ENCODE results near the gene ARNT2. TPM values are rescaled to one million over a fixed set of nuclear protein-coding genes. Genes with fewer than 3 reads are reported as not detected.

Gene ARNT2
- polyA plus RNA-seq, 2 of the 4 experiments (the other 2 are of a cell fraction): 8.9 to 17.0 TPM

GRCh38 chr15:80594091-80594889, 190.1 kb downstream of the ARNT2 start:
- H3K4me1 ChIP-seq: peaks cover 32% of the 10 kb centered on the region
- H3K9me3 ChIP-seq: peaks cover 14% of the 10 kb centered on the region; the same call in 2 of the 3 replicates
- TF ChIP-seq RAD21 (conservative IDR thresholded peaks at IDR 0.05 in 1 of 2, IDR thresholded peaks at IDR 0.05 in 1 of 2) (no peak), POLR2A (IDR thresholded peaks at IDR 0.05; ENCODE audit: low read length) (no peak), EHMT2 (IDR thresholded peaks at IDR 0.05; ENCODE audit: low read depth) (no peak), RFX5 (IDR thresholded peaks at IDR 0.05) (no peak), EHF (CRISPR knock-in tag; IDR thresholded peaks at IDR 0.05) (no peak), NR3C1 (IDR thresholded peaks at IDR 0.05) (no peak), RARB (CRISPR knock-in tag; IDR thresholded peaks at IDR 0.05) (no peak), POLR2AphosphoS2 (conservative IDR thresholded peaks at IDR 0.05; ENCODE audit: low read length) (no peak), GATA3 (IDR thresholded peaks at IDR 0.05; ENCODE audit: borderline replicate concordance) (no peak), MAX (IDR thresholded peaks at IDR 0.05) (no peak), FOSL2 (IDR thresholded peaks at IDR 0.05) (no peak), FOSL2 (CRISPR knock-in tag; IDR thresholded peaks at IDR 0.05) (no peak), RNF2 (IDR thresholded peaks at IDR 0.05; ENCODE audit: borderline replicate concordance, low read depth) (no peak), ZSCAN20 (CRISPR knock-in tag; IDR thresholded peaks at IDR 0.05) (no peak)
- TF ChIP-seq, protein P1, sequence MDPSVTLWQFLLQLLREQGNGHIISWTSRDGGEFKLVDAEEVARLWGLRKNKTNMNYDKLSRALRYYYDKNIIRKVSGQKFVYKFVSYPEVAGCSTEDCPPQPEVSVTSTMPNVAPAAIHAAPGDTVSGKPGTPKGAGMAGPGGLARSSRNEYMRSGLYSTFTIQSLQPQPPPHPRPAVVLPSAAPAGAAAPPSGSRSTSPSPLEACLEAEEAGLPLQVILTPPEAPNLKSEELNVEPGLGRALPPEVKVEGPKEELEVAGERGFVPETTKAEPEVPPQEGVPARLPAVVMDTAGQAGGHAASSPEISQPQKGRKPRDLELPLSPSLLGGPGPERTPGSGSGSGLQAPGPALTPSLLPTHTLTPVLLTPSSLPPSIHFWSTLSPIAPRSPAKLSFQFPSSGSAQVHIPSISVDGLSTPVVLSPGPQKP (IDR thresholded peaks at IDR 0.05; ENCODE audit: low read depth, low read length): no peak
- no peak overlapping the region for H3K4me3 ChIP-seq
- 90% methylated on average over 12 of the region's 12 CpGs for WGBS (ENCODE audit: missing lambda C conversion rate)
- H3K4me2 ChIP-seq: no peak overlapping the region
- no peak for ATAC-seq
- CTCF ChIA-PET: interaction anchor here (0.5 to 5.1 kb wide), 6 partner anchors 11 to 375 kb away, joined by 3 to 41 read pairs (median 4); partner anchors contain the start of gene CEMIP
- no peak for DNase-seq (ENCODE audit: low read depth in 1 of 2, low spot score in 1 of 2)
- POLR2A ChIA-PET: interaction anchor here (0.8 kb wide), 1 partner anchor 396 kb away, joined by 3 read pairs; the partner anchor contains the start of gene MESD
- H3K27ac ChIP-seq: peak overlapping the region; percentile 20 to 78; a peak in 4 of 6 replicates
- no peak for FAIRE-seq

DNA sequence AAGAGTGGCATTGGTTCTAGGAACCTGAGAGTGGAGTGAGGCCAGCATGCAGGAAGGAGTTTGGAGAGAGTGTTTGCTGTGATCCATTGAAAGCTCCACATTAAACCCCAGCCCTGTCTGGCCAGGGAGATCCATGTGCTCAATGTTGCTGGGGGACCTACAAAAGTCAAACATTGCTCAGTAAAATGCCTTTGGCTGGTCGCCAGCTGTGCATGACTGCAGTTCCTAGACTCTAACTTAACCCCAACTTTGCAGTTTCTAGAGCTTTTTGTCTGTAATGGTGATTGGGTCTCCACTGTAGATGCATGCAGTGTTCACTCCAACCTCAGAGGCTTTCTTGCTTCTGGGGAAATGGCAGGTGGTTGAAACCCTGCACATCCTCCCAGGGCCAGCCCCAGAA, 191.2 kb downstream of the ARNT2 start:
- CTCF ChIA-PET: interaction anchor here (1.0 to 5.1 kb wide), 7 partner anchors 9 to 242 kb away, joined by 3 to 41 read pairs (median 4); partner anchors contain the start of gene CEMIP

GRCh38 chr15:80596521-80596976, 192.4 kb downstream of the ARNT2 start:
- 23% methylated on average over 7 of the region's 7 CpGs for WGBS (ENCODE audit: missing lambda C conversion rate)
- peak overlapping the region; percentile 65 to 78 for H3K27ac ChIP-seq
- POLR2A ChIA-PET: no interaction called here
- TF ChIP-seq HOXB13 (CRISPR knock-in tag; IDR thresholded peaks at IDR 0.05; ENCODE audit: low read depth) (no peak), CBX2 (IDR thresholded peaks at IDR 0.05; ENCODE audit: borderline replicate concordance, low read depth) (no peak), GATA3 (IDR thresholded peaks at IDR 0.05; ENCODE audit: borderline replicate concordance) (peak; percentile 23; the same call in 1 of the 2 replicates), BCL3 (IDR thresholded peaks at IDR 0.05) (no peak), NPAS2 (CRISPR knock-in tag; IDR thresholded peaks at IDR 0.05; ENCODE audit: borderline replicate concordance) (no peak)
- TF ChIP-seq, protein P2, sequence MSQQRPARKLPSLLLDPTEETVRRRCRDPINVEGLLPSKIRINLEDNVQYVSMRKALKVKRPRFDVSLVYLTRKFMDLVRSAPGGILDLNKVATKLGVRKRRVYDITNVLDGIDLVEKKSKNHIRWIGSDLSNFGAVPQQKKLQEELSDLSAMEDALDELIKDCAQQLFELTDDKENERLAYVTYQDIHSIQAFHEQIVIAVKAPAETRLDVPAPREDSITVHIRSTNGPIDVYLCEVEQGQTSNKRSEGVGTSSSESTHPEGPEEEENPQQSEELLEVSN (IDR thresholded peaks at IDR 0.05; ENCODE audit: borderline replicate concordance, low read depth): no peak

More for the DNA sequence above, 191.2 kb downstream of the ARNT2 start:
- Histone ChIP-seq H3K4me1 (peaks cover 28% of the 10 kb centered on the region), H3K9me3 (peaks cover 24% of the 10 kb centered on the region; the same call in 2 of the 3 replicates), H3K4me3 (no peak overlapping the region), H3K4me2 (peak overlapping the region; percentile 54), H3K27ac (peak overlapping the region; percentile 65 to 78)
- TF ChIP-seq KDM1A (IDR thresholded peaks at IDR 0.05; ENCODE audit: low read depth): no peak
- TF ChIP-seq BCL3 (IDR thresholded peaks at IDR 0.05): no peak
- no peak for TF ChIP-seq ESRRA (IDR thresholded peaks at IDR 0.05; ENCODE audit: borderline replicate concordance, low read length)
- TF ChIP-seq JUN (IDR thresholded peaks at IDR 0.05): no peak
- TF ChIP-seq EHMT2 (IDR thresholded peaks at IDR 0.05; ENCODE audit: low read depth): no peak
- no peak for TF ChIP-seq ZSCAN20 (CRISPR knock-in tag; IDR thresholded peaks at IDR 0.05)
- FAIRE-seq (no peak), ATAC-seq (no peak), DNase-seq (ENCODE audit: low read depth in 1 of 2, low spot score in 1 of 2) (no peak)
- POLR2A ChIA-PET: no interaction called here
- WGBS (ENCODE audit: missing lambda C conversion rate): 13% methylated on average over 1 of the region's 1 CpG

More at GRCh38 chr15:80596521-80596976, 192.4 kb downstream of the ARNT2 start:
- ATAC-seq: peak; percentile 48 to 78; a peak in 5 of 6 replicates
- H3K9me3 ChIP-seq: peaks cover 25% of the 10 kb centered on the region; the same call in 2 of the 3 replicates
- peaks cover 28% of the 10 kb centered on the region for H3K4me1 ChIP-seq
- H3K4me3 ChIP-seq: no peak overlapping the region
- H3K4me2 ChIP-seq: peak overlapping the region; percentile 54
- FAIRE-seq: peak; percentile 63
- peak; percentile 65 to 79 for DNase-seq (ENCODE audit: low read depth in 1 of 2, low spot score in 1 of 2)
- CTCF ChIA-PET: interaction anchor here (1.0 to 5.1 kb wide), 7 partner anchors 9 to 183 kb away, joined by 3 to 41 read pairs (median 4); partner anchors contain the start of gene CEMIP

All from A549 (cell line).